ENCODE results near the gene TEX19.

The TEX19 gene

DNA sequence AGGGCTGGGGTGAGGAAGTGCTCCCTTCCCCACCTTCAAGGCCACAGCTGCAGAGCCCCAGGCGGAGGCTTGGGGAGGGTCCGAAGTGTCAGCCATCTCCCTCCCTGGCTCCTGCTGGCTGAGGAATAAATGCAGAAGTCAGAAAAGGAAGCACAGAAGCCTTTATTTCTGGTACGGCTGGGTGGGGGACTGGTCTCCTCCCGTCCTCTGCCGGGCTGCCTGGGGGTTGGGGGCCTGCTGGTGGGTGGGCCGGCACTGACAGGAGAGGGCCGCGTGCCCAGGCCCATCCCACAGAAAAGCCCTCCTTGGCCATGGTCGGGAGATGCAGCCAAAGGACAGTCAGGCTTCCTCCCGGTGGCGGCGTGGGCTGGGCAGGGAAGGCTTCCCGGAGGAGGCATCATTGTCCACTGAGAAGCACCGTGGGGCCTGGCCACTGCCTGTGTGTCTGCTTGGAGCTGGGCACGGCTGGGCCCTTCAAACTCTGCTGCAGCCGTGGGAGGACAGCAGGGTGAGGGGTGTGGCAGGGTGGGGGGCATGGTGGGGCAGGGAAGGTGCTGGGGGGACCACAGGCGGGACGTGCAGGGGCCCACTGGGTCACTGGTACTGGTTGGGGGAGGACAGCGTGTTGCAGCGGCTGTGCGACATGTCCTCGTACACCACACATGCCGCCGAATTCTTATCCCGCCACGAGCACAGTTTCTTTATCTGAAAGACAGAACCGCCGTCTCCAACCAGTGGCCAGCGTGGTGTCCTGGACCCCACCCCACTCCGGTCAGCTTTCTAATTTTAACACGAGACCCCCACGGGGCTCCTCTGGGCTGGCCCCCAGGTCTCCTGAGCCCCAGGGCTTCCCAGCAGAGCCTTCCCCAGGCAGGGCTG lies 44.1 kb upstream of the TEX19 start:
- no peak for DNase-seq (ENCODE audit: extremely low read depth, low read depth)
- TF ChIP-seq CTCF (IDR thresholded peaks at IDR 0.05; ENCODE audit: low read depth, low read length) = no peak

DNA sequence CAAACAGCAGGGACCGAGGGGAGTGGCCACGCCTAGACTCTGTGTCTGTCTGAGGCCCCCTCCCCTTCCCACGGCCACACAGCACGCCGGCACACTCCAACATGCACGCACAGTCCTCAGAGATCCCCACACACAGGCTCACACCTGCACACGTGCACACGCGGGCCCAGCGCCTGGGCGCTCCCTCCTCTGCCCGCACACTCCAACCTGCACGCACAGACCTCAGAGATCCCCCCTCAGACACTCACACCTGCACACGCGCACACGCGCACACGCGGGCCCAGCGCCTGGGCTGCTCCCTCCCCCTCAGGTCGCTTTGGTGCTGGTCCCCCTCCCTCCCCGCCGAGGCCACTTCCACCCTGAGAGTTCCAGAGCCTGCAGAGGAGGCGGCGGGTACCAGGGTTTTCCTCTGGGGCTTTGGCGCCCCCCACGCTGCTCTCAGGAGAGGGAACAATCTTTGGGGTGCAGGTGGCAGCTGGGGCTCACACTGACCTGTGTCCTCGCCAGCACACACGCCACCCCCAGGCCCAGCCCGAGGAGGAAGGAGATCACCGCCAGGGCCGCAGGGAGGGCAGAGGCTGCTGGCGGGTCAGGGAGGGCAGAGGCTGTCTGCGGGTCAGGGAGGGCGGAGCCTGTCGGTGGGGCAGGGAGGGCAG lies 43.2 kb upstream of the TEX19 start:
- no peak for DNase-seq (ENCODE audit: extremely low read depth, low read depth)
- no peak for TF ChIP-seq CTCF (IDR thresholded peaks at IDR 0.05; ENCODE audit: low read depth, low read length)

GRCh38 chr17:82316651-82317393 lies 42.2 kb upstream of the TEX19 start:
- no peak for TF ChIP-seq CTCF (IDR thresholded peaks at IDR 0.05; ENCODE audit: low read depth, low read length)
- no peak for DNase-seq (ENCODE audit: extremely low read depth, low read depth)

GRCh38 chr17:82317394-82318168 lies 41.5 kb upstream of the TEX19 start, which contains the start of gene CD7:
TSS of gene CD7 (minus strand) at chr17:82317608. CDS start at chr17:82317495, 113 bp downstream.
- TF ChIP-seq CTCF (IDR thresholded peaks at IDR 0.05; ENCODE audit: low read depth, low read length) = no peak

DNA sequence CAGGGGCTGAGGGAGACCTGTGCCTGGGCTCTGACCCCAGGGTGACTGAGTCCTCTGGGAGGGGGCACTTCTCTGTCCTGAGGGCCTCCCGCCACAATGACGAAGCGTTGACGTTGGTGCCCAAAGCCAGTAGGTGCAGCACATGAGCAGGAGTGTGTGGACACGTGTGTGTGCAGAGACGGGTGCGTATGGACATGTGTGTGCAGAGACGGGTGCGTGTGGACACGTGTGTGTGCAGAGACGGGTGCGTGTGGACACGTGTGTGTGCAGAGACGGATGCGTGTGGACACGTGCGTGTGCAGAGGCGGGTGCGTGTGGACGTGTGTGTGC lies 40.9 kb upstream of the TEX19 start:
- DNase-seq (ENCODE audit: extremely low read depth, low read depth) = no peak
- TF ChIP-seq CTCF (IDR thresholded peaks at IDR 0.05; ENCODE audit: low read depth, low read length) = no peak

More at GRCh38 chr17:82317394-82318168, 41.5 kb upstream of the TEX19 start, which contains the start of gene CD7:
- no peak for DNase-seq (ENCODE audit: extremely low read depth, low read depth)

DNA sequence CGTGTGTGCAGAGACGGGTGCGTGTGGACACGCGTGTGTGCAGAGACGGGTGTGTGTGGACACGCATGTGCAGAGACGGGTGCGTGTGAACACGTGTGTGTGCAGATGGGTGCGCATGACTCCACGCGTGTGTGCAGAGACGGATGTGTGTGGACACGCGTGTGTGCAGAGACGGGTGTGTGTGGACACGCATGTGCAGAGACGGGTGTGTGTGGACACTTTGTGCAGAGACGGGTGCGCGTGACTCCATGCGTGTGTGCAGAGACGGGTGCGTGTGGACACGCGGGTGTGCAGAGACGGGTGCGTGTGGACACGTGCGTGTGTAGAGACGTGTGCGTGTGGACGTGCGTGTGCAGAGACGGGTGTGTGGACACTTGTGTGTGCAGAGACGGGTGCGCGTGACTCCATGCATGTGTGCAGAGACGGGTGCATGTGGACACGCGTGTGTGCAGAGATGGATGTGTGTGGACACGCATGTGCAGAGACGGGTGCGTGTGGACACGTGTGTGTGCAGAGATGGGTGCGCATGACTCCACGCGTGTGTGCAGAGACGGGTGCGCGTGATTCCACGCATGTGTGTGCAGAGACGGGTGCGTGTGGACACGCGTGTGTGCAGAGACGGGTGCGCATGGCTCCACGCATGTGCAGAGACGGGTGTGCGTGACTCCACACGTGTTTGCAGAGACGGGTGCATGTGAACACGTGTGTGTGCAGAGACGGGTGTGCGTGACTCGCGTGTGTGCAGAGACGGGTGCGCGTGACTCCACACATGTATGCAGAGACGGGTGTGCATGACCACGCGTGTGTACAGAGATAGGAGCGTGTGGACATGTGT lies 40.1 kb upstream of the TEX19 start:
- no peak for DNase-seq (ENCODE audit: extremely low read depth, low read depth)
- TF ChIP-seq CTCF (IDR thresholded peaks at IDR 0.05; ENCODE audit: low read depth, low read length) = no peak

Data from AG09319 (cell line).